Smooth muscle cell (in vitro differentiated cells): Measurements from ENCODE around the gene TOR4A. TPM values are rescaled to one million over a fixed set of nuclear protein-coding genes. Genes with fewer than 3 reads are reported as not detected.
"Not testable (repeated sequence)": the region's sequence is repeated elsewhere in the genome, so short reads cannot be mapped to it uniquely, and the experiment has no call there.

Experiments used
- DNase-seq: peaks from one replicate; lab custom pipeline; 2025; ENCODE audit not compliant: unreplicated experiment; lab: John Stamatoyannopoulos, UW
- H2AFZ ChIP-seq: fragments of 200-600 bp; sonication (generic); 2 replicates; pipeline ENCODE4 v1.6.0; 2016; ENCODE audit warnings: antibody characterized with exemption, low read depth, mild to moderate bottlenecking
- H3F3A ChIP-seq: fragments of 200-600 bp; sonication (generic); 2 replicates; pipeline ENCODE4 v1.6.0; 2017; ENCODE audit warnings: antibody characterized with exemption, low read depth
- H3K27ac ChIP-seq: fragments of 200-600 bp; sonication (generic); 2 replicates; pipeline ENCODE4 v1.5.1; 2016; ENCODE audit warnings: low read depth, mild to moderate bottlenecking
- H3K27me3 ChIP-seq: fragments of 200-600 bp; sonication (generic); 2 replicates; pipeline ENCODE4 v1.6.1; 2016; ENCODE audit warnings: low read depth, mild to moderate bottlenecking
- H3K36me3 ChIP-seq: fragments of 200-600 bp; sonication (generic); 2 replicates; pipeline ENCODE4 v1.5.1; 2016; ENCODE audit warnings: low read depth
- H3K4me1 ChIP-seq: fragments of 200-600 bp; sonication (generic); 2 replicates; pipeline ENCODE4 v1.5.1; 2016; ENCODE audit warnings: low read depth
- H3K4me2 ChIP-seq: fragments of 200-600 bp; sonication (generic); 2 replicates; pipeline ENCODE4 v1.6.0; 2016; ENCODE audit warnings: mild to moderate bottlenecking
- H3K4me3 ChIP-seq: fragments of 200-600 bp; sonication (generic); 2 replicates; pipeline ENCODE4 v1.5.1; 2016; ENCODE audit warnings: mild to moderate bottlenecking
- H3K79me2 ChIP-seq: fragments of 200-600 bp; sonication (generic); 2 replicates; pipeline ENCODE4 v1.6.0; 2016; ENCODE audit warnings: low read depth, mild to moderate bottlenecking
- H3K9ac ChIP-seq: fragments of 200-600 bp; sonication (generic); 2 replicates; pipeline ENCODE4 v1.6.0; 2016; ENCODE audit warnings: low read depth
- H3K9me3 ChIP-seq: fragments of 200-600 bp; sonication (generic); replicated peaks from 2 replicates; pipeline ENCODE4 v1.5.1; 2016; ENCODE audit warnings: low read depth
- H4K20me1 ChIP-seq: fragments of 200-600 bp; sonication (generic); 2 replicates; pipeline ENCODE4 v1.6.0; 2016; ENCODE audit warnings: low read depth
- WGBS: methylation state at CpG from one replicate; pipeline ENCODE4 v1.1.7; 2016; ENCODE audit warnings: low lambda C conversion rate; 5-methylcytosine and 5-hydroxymethylcytosine counted together
- polyA plus RNA-seq: library from polyadenylated mRNA; unstranded; fragments of >200 nt; fragmentation: Nextera tagmentation; extraction: Ambion mirVana; gene quantifications from 2 replicates; pipeline ENCODE4 v1.2.1, GENCODE V29; 2016
- total RNA-seq: library from RNA; depleted of rRNA; stranded (reverse); fragments of >200 nt; gene quantifications from 2 replicates; pipeline ENCODE4 v1.2.3, GENCODE V29; 2014
- TF ChIP-seq, protein P1 (sequence below): fragments of 200-600 bp; sonication (generic); IDR thresholded peaks from 2 replicates; pipeline ENCODE4 v1.5.1; 2017; ENCODE audit warnings: borderline replicate concordance, mild to moderate bottlenecking, antibody characterized with exemption; ENCODE audit not compliant: insufficient read depth, poor library complexity, severe bottlenecking

The TOR4A gene
- total and polyA plus RNA-seq, 2 experiments from 2014 or later: 5.5 to 6.3 TPM

DNA sequence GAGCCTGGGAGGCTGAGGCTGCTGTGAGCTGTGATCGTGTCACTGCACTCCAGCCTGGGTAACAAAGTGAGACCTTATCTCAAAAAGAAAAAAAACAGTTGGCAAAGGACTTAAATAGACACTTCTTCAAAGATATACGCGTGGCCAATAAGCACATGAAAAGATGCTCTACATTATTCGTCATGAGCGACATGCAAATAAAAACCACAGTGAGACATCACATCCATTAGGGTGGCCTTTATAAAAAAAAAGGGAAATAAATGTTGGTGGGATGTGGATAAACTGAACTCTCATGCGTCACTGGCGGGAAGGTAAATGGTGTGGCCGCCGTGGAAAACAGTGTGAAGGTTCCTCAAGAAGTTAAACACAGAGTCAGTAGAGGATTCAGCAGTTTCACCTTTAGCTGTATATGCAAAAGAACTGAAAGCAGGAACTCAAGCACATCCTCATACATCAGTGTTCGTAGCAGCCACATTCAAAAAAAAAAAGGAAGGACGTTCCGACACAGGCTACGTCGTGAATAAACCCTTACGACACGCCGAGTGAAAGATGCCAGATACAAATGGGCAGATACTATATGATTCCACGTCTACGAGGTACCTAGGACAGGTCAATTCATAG is 49.0 kb downstream of the TOR4A start:
- no peak overlapping the region for H3K27ac ChIP-seq
- H3K36me3 ChIP-seq: no peaks in the 10 kb centered on the region
- 94% methylated on average over 19 of the region's 19 CpGs for WGBS
- no peak overlapping the region for H3K4me2 ChIP-seq
- H3K27me3 ChIP-seq: no peaks in the 10 kb centered on the region
- no peaks in the 10 kb centered on the region for H3K4me1 ChIP-seq
- no peak overlapping the region for H3K4me3 ChIP-seq
- H3K9ac ChIP-seq: no peak overlapping the region
- no peaks in the 10 kb centered on the region for H3K79me2 ChIP-seq
- no peak overlapping the region for H2AFZ ChIP-seq
- TF ChIP-seq, protein P1, sequence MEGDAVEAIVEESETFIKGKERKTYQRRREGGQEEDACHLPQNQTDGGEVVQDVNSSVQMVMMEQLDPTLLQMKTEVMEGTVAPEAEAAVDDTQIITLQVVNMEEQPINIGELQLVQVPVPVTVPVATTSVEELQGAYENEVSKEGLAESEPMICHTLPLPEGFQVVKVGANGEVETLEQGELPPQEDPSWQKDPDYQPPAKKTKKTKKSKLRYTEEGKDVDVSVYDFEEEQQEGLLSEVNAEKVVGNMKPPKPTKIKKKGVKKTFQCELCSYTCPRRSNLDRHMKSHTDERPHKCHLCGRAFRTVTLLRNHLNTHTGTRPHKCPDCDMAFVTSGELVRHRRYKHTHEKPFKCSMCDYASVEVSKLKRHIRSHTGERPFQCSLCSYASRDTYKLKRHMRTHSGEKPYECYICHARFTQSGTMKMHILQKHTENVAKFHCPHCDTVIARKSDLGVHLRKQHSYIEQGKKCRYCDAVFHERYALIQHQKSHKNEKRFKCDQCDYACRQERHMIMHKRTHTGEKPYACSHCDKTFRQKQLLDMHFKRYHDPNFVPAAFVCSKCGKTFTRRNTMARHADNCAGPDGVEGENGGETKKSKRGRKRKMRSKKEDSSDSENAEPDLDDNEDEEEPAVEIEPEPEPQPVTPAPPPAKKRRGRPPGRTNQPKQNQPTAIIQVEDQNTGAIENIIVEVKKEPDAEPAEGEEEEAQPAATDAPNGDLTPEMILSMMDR: no peak
- no peaks in the 10 kb centered on the region for H3F3A ChIP-seq
- no peaks in the 10 kb centered on the region for H4K20me1 ChIP-seq
- no peaks in the 10 kb centered on the region for H3K9me3 ChIP-seq
- DNase-seq: no peak

DNA sequence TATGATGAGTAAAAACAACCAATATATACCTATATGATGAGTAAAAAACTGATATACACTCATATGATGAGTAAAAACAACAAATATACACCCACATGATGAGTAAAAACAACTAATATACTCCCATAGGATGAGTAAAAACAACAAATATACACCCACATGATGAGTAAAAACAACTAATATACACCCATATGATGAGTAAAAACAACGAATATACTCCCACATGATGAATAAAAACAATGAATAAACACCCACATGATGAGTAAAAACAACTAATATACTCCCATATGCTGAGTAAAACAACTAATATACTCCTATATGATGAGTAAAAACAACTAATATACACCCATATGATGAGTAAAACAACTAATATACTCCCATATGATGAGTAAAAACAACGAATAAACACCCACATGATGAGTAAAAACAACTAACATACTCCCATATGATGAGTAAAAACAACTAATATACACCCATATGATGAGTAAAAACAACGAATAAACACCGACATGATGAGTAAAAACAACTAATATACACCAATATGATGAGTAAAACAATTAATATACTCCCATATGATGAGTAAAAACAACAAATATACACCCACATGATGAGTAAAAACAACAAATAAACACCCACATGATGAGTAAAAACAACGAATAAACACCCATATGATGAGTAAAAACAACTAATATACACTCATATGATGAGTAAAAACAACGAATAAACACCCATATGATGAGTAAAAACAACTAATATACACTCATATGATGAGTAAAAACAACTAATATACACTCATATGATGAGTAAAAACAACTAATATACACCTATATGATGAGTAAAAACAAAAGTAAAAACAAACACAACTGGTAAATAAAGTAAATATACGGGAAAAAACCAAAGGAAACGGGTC is 50.4 kb downstream of the TOR4A start:
- not testable (repeated sequence) for H3K27ac ChIP-seq, H3K36me3 ChIP-seq, H2AFZ ChIP-seq, DNase-seq, H3K4me3 ChIP-seq, H3K9ac ChIP-seq, H3K4me2 ChIP-seq, H3K27me3 ChIP-seq, H4K20me1 ChIP-seq, H3F3A ChIP-seq, H3K9me3 ChIP-seq, H3K79me2 ChIP-seq, H3K4me1 ChIP-seq
- WGBS: 79% methylated on average over 8 of the region's 8 CpGs

- not testable (repeated sequence) for H3K4me1 ChIP-seq, H3K79me2 ChIP-seq, H2AFZ ChIP-seq, H3K4me2 ChIP-seq, H3K4me3 ChIP-seq, H3K9ac ChIP-seq, DNase-seq, H3K36me3 ChIP-seq, H3K9me3 ChIP-seq, H3K27me3 ChIP-seq, H4K20me1 ChIP-seq, H3K27ac ChIP-seq, H3F3A ChIP-seq
- WGBS: 53% methylated on average over 11 of the region's 26 CpGs
These were observed 52.1 kb downstream of the TOR4A start for GRCh38 chr9:137329590-137329989.

GRCh38 chr9:137330689-137331088 is 53.2 kb downstream of the TOR4A start:
- Histone ChIP-seq H2AFZ (no peak overlapping the region), H4K20me1 (no peaks in the 10 kb centered on the region), H3K9ac (no peak overlapping the region), H3K9me3 (no peaks in the 10 kb centered on the region), H3F3A (no peaks in the 10 kb centered on the region), H3K4me3 (no peak overlapping the region), H3K27ac (no peak overlapping the region), H3K4me1 (no peaks in the 10 kb centered on the region), H3K27me3 (no peaks in the 10 kb centered on the region), H3K79me2 (no peaks in the 10 kb centered on the region), H3K4me2 (no peak overlapping the region), H3K36me3 (no peaks in the 10 kb centered on the region)
- DNase-seq: no peak
- TF ChIP-seq, protein P1: no peak
- WGBS: 91% methylated on average over 6 of the region's 6 CpGs
